GM12878 (cell line): ENCODE data around the gene ADCY10. TPM values are rescaled to one million over a fixed set of nuclear protein-coding genes. Genes with fewer than 3 reads are reported as not detected.

Source experiments
- ATAC-seq: fragments of 200-7000 bp; cut with Tn5 transposase; 3 replicates; pipeline ENCODE4 v1.9.1; 2020; ENCODE audit warnings: mild to moderate bottlenecking, moderate library complexity
- BruUV-seq: library from RNA; stranded (reverse); fragments of 400-500 nt; replicated peaks from 2 replicates; lab custom pipeline; 2021; lab: Mats Ljungman, UMichigan
- CTCF ChIA-PET: fragments of 300-600 bp; sonication (Branson Sonifier 250); formaldehyde crosslinking; extraction: SDS; loops from one replicate; lab custom pipeline; 2021; ENCODE audit warnings: inconsistent platforms; lab: Yijun Ruan, JAX
- POLR2A ChIA-PET: fragments of 350-600 bp; formaldehyde crosslinking; extraction: SDS; loops from one replicate; lab custom pipeline; 2021; ENCODE audit warnings: inconsistent platforms; lab: Charles Lee
- RAD21 ChIA-PET: fragments of 300-600 bp; sonication (Branson Sonifier 250); formaldehyde crosslinking; loops from one replicate; lab custom pipeline; 2023; ENCODE audit warnings: antibody characterized with exemption; ENCODE audit not compliant: unreplicated experiment; lab: Charles Lee
- SMC1A ChIA-PET: fragments of 300-600 bp; sonication (Branson Sonifier 250); formaldehyde crosslinking; loops from one replicate; lab custom pipeline; 2023; ENCODE audit not compliant: unreplicated experiment, uncharacterized antibody; lab: Charles Lee
- DNase-seq: peaks from one replicate; pipeline ENCODE4 v3.0.0-alpha.2; 2011; ENCODE audit warnings: low read depth, low spot score
- FAIRE-seq: peaks from 3 replicates; lab custom pipeline; 2011; peaks lifted over from hg19 to GRCh38; lab: Jason Lieb, UNC
- H2AFZ ChIP-seq: 2 replicates; pipeline ENCODE4 v1.6.0; 2011; ENCODE audit warnings: low read depth, low read length, control low read depth; ENCODE audit not compliant: control insufficient read depth
- H3K27ac ChIP-seq: 2 replicates; pipeline ENCODE4 v1.5.1; 2011; ENCODE audit warnings: control low read depth; ENCODE audit not compliant: control insufficient read depth, insufficient read depth
- H3K27me3 ChIP-seq, 2 experiments: replicated peaks in 1 of 2; 2 replicates each; pipeline versions ENCODE4 v1.6.0 to v1.6.1; 2011; ENCODE audit warnings: low read length in 1 of 2; ENCODE audit not compliant: control insufficient read depth in 2 of 2, insufficient read depth in 2 of 2
- H3K36me3 ChIP-seq, 2 experiments: 2 replicates each; pipeline ENCODE4 v1.5.1; 2011; ENCODE audit warnings: low read length in 1 of 2; ENCODE audit not compliant: control insufficient read depth in 2 of 2, insufficient read depth in 2 of 2
- H3K4me1 ChIP-seq: 2 replicates; pipeline ENCODE4 v1.6.1; 2011; ENCODE audit warnings: mild to moderate bottlenecking, low read length, moderate library complexity, mixed read lengths; ENCODE audit not compliant: control insufficient read depth, insufficient read depth
- H3K4me2 ChIP-seq: 2 replicates; pipeline ENCODE4 v1.6.0; 2011; ENCODE audit warnings: control low read depth; ENCODE audit not compliant: control insufficient read depth, insufficient read depth
- H3K4me3 ChIP-seq: fragments of 200-600 bp; sonication (generic); 2 replicates; pipeline ENCODE4 v1.5.1; 2016
- H3K79me2 ChIP-seq: 2 replicates; pipeline ENCODE4 v1.6.0; 2011; ENCODE audit warnings: low read length; ENCODE audit not compliant: control insufficient read depth, insufficient read depth
- H3K9ac ChIP-seq: 2 replicates; pipeline ENCODE4 v1.8.0; 2011; ENCODE audit warnings: low read length, control low read depth, mixed read lengths; ENCODE audit not compliant: control insufficient read depth, insufficient read depth
- H3K9me3 ChIP-seq: replicated peaks from 3 replicates; pipeline ENCODE4 v1.5.1; 2011; ENCODE audit warnings: mild to moderate bottlenecking, low read length; ENCODE audit not compliant: control insufficient read depth, insufficient read depth
- H4K20me1 ChIP-seq: 2 replicates; pipeline ENCODE4 v1.6.0; 2011; ENCODE audit not compliant: control insufficient read depth, insufficient read depth
- ASH2L ChIP-seq: fragments of 300-600, 200-600 bp; sonication (generic); IDR thresholded peaks from 2 replicates; pipeline ENCODE4 v1.6.1; 2017; ENCODE audit warnings: low read depth, mild to moderate bottlenecking, borderline replicate concordance
- ATF2 ChIP-seq: IDR thresholded peaks from 2 replicates; pipeline ENCODE4 v1.6.1; 2012; ENCODE audit warnings: low read length, inconsistent platforms
- ATF3 ChIP-seq: IDR thresholded peaks from 2 replicates; pipeline ENCODE4 v1.6.1; 2011; ENCODE audit warnings: low read depth, mild to moderate bottlenecking, low read length, moderate library complexity, borderline replicate concordance; ENCODE audit errors: extremely low read depth
- CBFB ChIP-seq: IDR thresholded peaks from 2 replicates; pipeline ENCODE4 v1.6.1; 2016; ENCODE audit warnings: antibody characterized with exemption, low read depth
- E4F1 ChIP-seq: fragments of 450-650 bp; IDR thresholded peaks from 2 replicates; pipeline ENCODE4 v1.6.1; 2018; ENCODE audit warnings: borderline replicate concordance, mild to moderate bottlenecking; ENCODE audit not compliant: partially characterized antibody
- GATAD2B ChIP-seq: fragments of 450-650 bp; conservative IDR thresholded peaks from 2 replicates; pipeline ENCODE4 v1.6.1; 2017; ENCODE audit warnings: low read depth, mild to moderate bottlenecking, moderate library complexity
- MEF2B ChIP-seq: fragments of 450-650 bp; IDR thresholded peaks from 2 replicates; pipeline ENCODE4 v1.6.1; 2018; ENCODE audit warnings: mild to moderate bottlenecking, moderate library complexity; ENCODE audit not compliant: partially characterized antibody, poor library complexity, severe bottlenecking
- MYC ChIP-seq: IDR thresholded peaks from 2 replicates; pipeline ENCODE4 v1.6.1; 2011; ENCODE audit warnings: mild to moderate bottlenecking, low read length, moderate library complexity, inconsistent platforms; ENCODE audit not compliant: insufficient read depth, insufficient replicate concordance, insufficient read length, severe bottlenecking
- NKRF ChIP-seq: fragments of 450-650 bp; conservative IDR thresholded peaks from 2 replicates; pipeline ENCODE4 v1.6.1; 2017; ENCODE audit warnings: mild to moderate bottlenecking, moderate library complexity
- RELA ChIP-seq: fragments of 450-650 bp; IDR thresholded peaks from 2 replicates; pipeline ENCODE4 v1.8.0; 2014; ENCODE audit warnings: borderline replicate concordance; ENCODE audit not compliant: partially characterized antibody
- SMARCA5 ChIP-seq: fragments of 450-650 bp; IDR thresholded peaks from 2 replicates; pipeline ENCODE4 v1.6.1; 2017; ENCODE audit warnings: mild to moderate bottlenecking
- SPI1 ChIP-seq: IDR thresholded peaks from 2 replicates; pipeline ENCODE4 v1.6.1; 2011; ENCODE audit warnings: low read depth, mild to moderate bottlenecking, low read length, moderate library complexity, borderline replicate concordance; ENCODE audit not compliant: insufficient read depth
- SUZ12 ChIP-seq: fragments of 200-600 bp; sonication (generic); IDR thresholded peaks from one replicate; pipeline ENCODE4 v1.6.1; 2018; ENCODE audit warnings: antibody characterized with exemption, mild to moderate bottlenecking; ENCODE audit not compliant: unreplicated experiment
- TBL1XR1 ChIP-seq: IDR thresholded peaks from 2 replicates; pipeline ENCODE4 v1.6.1; 2012; ENCODE audit warnings: low read depth, low read length, improper control_type of control experiment
- USF2 ChIP-seq: IDR thresholded peaks from 2 replicates; pipeline ENCODE4 v1.6.1; 2011; ENCODE audit warnings: low read depth, low read length, improper control_type of control experiment, borderline replicate concordance
- ZZZ3 ChIP-seq: IDR thresholded peaks from 2 replicates; pipeline ENCODE4 v1.6.1; 2011; ENCODE audit warnings: low read depth; ENCODE audit not compliant: control insufficient read depth, insufficient read length
- WGBS: methylation state at CpG from one replicate; pipeline ENCODE4 v1.1.6; 2016; ENCODE audit warnings: low lambda C conversion rate; ENCODE audit not compliant: insufficient replicate concordance, insufficient coverage; ENCODE audit errors: missing lambda C conversion rate; 5-methylcytosine and 5-hydroxymethylcytosine counted together
- in situ Hi-C: fragments of 300-500 bp; cut with MboI; formaldehyde crosslinking; loops from 9 replicates; pipeline ENCODE4 v1.14.3; 2018; ENCODE audit warnings: mixed read lengths
- intact Hi-C: fragments of 100-400 bp; cut with micrococcal nuclease; formaldehyde crosslinking; loops from one replicate; pipeline ENCODE4 v1.14.2; 2022; ENCODE audit not compliant: unreplicated experiment
- polyA plus RNA-seq, 11 experiments: library from polyadenylated mRNA; depleted of rRNA in 4 of 11; unstranded in 6 of 11; stranded (reverse) in 5 of 11; fragments of >200 nt; fragmentation: Nextera tagmentation in 4 of 11; fragmentation: Illumina TruSeq in 1 of 11; extraction: Ambion mirVana in 4 of 11; extraction: Trizol in 1 of 11; gene quantifications; 1 replicate in 1 of 11; 2 replicates in 10 of 11; pipeline versions ENCODE4 v1.2.1 to v1.2.3, GENCODE V29; 2011 to 2016; ENCODE audit warnings: inconsistent platforms in 2 of 11, missing spikeins in 2 of 11, low read depth in 1 of 11
- total RNA-seq, 4 experiments: library from RNA; depleted of rRNA in 3 of 4; stranded (reverse); fragments of >200 nt in 3 of 4; fragmentation: Illumina TruSeq in 1 of 4; extraction: Trizol in 1 of 4; gene quantifications; 2 replicates each; pipeline versions ENCODE4 v1.2.1 to v1.2.3, GENCODE V29; 2013 to 2021

ADCY10 gene
- total and polyA plus RNA-seq, 10 of the 15 experiments (the other 5 are each of a cell fraction or from before 2014, with no cell fraction given), result 0.13 to 0.22 TPM; not detected in 8

- DNase-seq, result no peak
- H3K9me3 ChIP-seq, result no peaks in the 10 kb centered on the region
- H3K27ac ChIP-seq, result no peak overlapping the region
- FAIRE-seq, result no peak
- intact Hi-C loops (no loop called here), in situ Hi-C loops (no loop called here)
- no peak for ATAC-seq
- no peaks in the 10 kb centered on the region for H3K4me1 ChIP-seq
- POLR2A ChIA-PET, result no interaction called here
- H3K4me2 ChIP-seq, result no peak overlapping the region
- H3K36me3 ChIP-seq, result no peaks in the 10 kb centered on the region
- BruUV-seq, result no TSS peak
- no peaks in the 10 kb centered on the region for H4K20me1 ChIP-seq
- no peaks in the 10 kb centered on the region for H3K27me3 ChIP-seq
- H3K9ac ChIP-seq, result no peak overlapping the region
- SMC1A ChIA-PET, result interaction anchor here (0.6 to 0.9 kb wide), 2 partner anchors 41 to 261 kb away, joined by 3 read pairs; no protein-coding TSS in a partner anchor
- 42% methylated on average over 4 of the region's 4 CpGs for WGBS
- CTCF ChIA-PET, result no interaction called here
- H2AFZ ChIP-seq, result no peak overlapping the region
- RAD21 ChIA-PET, result no interaction called here
- no peaks in the 10 kb centered on the region for H3K79me2 ChIP-seq
- no peak overlapping the region for H3K4me3 ChIP-seq
- TF ChIP-seq GATAD2B (no peak), ASH2L (no peak), ATF3 (no peak), E4F1 (no peak), CBFB (no peak), ATF2 (no peak), ZZZ3 (no peak), NKRF (no peak), MEF2B (no peak), USF2 (no peak), SPI1 (no peak), MYC (no peak), TBL1XR1 (no peak), SUZ12 (no peak), SMARCA5 (no peak), RELA (no peak)
Measured at GRCh38 chr1:167821969-167822685, 91.8 kb downstream of the ADCY10 start.
